Hepatocyte (in vitro differentiated cells): ENCODE data around the gene NPFF.

ENCODE experiments used
- EZH2 ChIP-seq: fragments of 200-600 bp; sonication (generic); IDR thresholded peaks from 2 replicates; pipeline ENCODE4 v1.6.1; 2016; ENCODE audit warnings: antibody characterized with exemption, mild to moderate bottlenecking, borderline replicate concordance
- TF ChIP-seq, protein P1 (sequence below): fragments of 200-600 bp; sonication (generic); IDR thresholded peaks from 2 replicates; pipeline ENCODE4 v1.5.1; 2016; ENCODE audit warnings: antibody characterized with exemption, mild to moderate bottlenecking; ENCODE audit not compliant: poor library complexity

DNA sequence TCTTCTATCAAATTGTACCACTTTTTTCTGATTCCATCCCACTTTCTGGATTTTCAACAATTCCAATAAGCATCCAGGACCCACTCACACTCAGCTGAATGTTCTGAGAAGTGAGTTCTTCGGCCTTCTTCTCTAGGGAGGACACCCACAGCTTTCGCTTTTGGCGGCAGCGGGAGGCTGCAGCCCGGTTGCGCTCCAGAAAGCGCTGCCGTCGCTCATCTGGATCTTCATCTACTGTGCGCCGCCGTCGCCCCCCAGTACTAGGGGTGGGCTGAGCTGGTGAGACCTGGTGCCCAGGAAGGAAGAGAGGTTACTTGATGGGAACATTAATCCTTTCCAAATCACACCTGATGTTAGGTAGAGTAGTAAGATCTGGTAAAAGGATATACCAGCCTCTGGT, 17.2 kb upstream of the NPFF start:
- TF ChIP-seq, protein P1, sequence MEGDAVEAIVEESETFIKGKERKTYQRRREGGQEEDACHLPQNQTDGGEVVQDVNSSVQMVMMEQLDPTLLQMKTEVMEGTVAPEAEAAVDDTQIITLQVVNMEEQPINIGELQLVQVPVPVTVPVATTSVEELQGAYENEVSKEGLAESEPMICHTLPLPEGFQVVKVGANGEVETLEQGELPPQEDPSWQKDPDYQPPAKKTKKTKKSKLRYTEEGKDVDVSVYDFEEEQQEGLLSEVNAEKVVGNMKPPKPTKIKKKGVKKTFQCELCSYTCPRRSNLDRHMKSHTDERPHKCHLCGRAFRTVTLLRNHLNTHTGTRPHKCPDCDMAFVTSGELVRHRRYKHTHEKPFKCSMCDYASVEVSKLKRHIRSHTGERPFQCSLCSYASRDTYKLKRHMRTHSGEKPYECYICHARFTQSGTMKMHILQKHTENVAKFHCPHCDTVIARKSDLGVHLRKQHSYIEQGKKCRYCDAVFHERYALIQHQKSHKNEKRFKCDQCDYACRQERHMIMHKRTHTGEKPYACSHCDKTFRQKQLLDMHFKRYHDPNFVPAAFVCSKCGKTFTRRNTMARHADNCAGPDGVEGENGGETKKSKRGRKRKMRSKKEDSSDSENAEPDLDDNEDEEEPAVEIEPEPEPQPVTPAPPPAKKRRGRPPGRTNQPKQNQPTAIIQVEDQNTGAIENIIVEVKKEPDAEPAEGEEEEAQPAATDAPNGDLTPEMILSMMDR: no peak
- TF ChIP-seq EZH2: no peak
